HEK293 (cell line): ENCODE results near the gene RTN4IP1.

ENCODE experiments used
- ZNF624 ChIP-seq: fragments of 450-650 bp; formaldehyde crosslinking; IDR thresholded peaks from 2 replicates; pipeline ENCODE4 v1.5.1; 2017; ENCODE audit warnings: missing biosample characterization, missing genetic modification characterization
- ZNF830 ChIP-seq: fragments of 450-650 bp; IDR thresholded peaks from 2 replicates; pipeline ENCODE4 v1.5.0; 2018; ENCODE audit warnings: missing biosample characterization, missing genetic modification characterization, low read depth, mild to moderate bottlenecking, moderate library complexity

DNA sequence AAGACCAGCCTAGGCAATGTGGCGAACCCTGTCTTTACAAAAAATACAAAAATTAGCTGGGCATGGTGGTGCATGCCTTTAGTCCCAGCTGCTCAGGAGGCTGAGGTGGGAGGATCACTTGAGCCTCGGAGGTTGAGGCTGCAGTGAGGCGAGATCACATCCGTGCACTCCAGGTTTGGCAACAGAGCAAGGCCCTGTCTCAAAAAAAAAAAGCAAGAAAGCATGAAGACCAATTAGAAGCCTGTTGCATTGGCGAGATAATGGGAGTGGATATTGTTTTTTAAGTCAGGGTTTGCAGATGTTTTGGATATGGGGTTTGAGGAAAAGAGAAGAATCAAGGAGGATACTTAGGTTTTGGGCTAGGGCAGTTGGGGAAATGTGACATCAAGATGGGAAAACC lies 5.3 kb upstream of the RTN4IP1 start:
- TF ChIP-seq ZNF830 (tag by site-specific recombination) (no peak), ZNF624 (tag by site-specific recombination) (no peak)
